Measurements from ENCODE around the gene PIK3R2. TPM values are rescaled to one million over a fixed set of nuclear protein-coding genes. Genes with fewer than 3 reads are reported as not detected.
A peak's percentile ranks its signal among the peaks of the same experiment; 100 is the strongest.

Gene PIK3R2
- total and polyA plus RNA-seq, 2 of the 13 experiments (the other 11 are each of a cell fraction or from before 2014, with no cell fraction given): 18.6 to 25.3 TPM

DNA sequence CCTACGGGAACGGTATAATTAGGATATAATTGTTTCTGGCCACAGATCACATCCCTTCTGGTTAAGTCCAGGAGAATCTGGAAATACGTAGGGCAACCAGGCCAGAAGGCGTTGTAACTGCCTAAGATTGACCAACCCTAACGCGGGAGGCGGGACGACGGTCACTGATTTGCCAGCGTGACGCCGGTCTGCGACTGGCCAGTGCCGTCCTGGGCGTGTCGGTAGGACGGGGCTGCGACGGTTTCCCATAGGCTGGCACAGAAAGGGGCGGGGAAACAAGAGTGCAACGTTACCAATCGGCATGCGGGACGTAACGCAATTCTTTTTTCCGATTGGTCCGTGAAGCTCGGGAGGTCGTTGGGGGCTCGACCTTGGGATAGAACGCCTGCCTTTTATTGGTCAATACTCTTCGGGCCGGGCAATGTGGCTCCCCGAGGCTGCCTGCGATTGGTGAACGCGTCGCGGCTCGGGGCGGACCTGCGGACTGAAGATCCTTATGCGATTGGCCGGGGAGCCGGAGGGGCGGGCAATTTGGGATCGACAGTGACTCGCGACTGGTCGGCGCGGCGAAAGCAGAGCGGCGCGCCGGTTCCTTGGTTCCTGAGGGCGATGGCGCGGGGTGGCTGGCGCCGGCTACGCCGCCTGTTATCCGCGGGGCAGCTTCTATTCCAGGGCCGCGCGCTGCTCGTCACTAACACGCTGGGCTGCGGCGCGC is 39.9 kb downstream of the PIK3R2 start, which contains the start of gene MPV17L2 (continued):
- TF ChIP-seq JUNB (CRISPR knock-in tag; IDR thresholded peaks at IDR 0.05; ENCODE audit: borderline replicate concordance) (no peak), IRX3 (CRISPR knock-in tag; IDR thresholded peaks at IDR 0.05; ENCODE audit: borderline replicate concordance, low read depth) (0 out of 2 replicates have a peak, but pooled peaks have one; percentile 66), TAF1 (CRISPR knock-in tag; IDR thresholded peaks at IDR 0.05) (peak; percentile 54; the same call in 1 of the 2 replicates), ZNF30 (CRISPR knock-in tag; IDR thresholded peaks at IDR 0.05) (no peak), CBX5 (CRISPR knock-in tag; IDR thresholded peaks at IDR 0.05; ENCODE audit: borderline replicate concordance) (no peak), ZNF562 (CRISPR knock-in tag; IDR thresholded peaks at IDR 0.05; ENCODE audit: borderline replicate concordance) (no peak), FOXO1 (CRISPR knock-in tag; IDR thresholded peaks at IDR 0.05) (no peak), SALL2 (CRISPR knock-in tag; IDR thresholded peaks at IDR 0.05) (no peak), ZNF619 (CRISPR knock-in tag; IDR thresholded peaks at IDR 0.05) (no peak; the same call in 1 of the 2 replicates)
- TF ChIP-seq, protein P1, sequence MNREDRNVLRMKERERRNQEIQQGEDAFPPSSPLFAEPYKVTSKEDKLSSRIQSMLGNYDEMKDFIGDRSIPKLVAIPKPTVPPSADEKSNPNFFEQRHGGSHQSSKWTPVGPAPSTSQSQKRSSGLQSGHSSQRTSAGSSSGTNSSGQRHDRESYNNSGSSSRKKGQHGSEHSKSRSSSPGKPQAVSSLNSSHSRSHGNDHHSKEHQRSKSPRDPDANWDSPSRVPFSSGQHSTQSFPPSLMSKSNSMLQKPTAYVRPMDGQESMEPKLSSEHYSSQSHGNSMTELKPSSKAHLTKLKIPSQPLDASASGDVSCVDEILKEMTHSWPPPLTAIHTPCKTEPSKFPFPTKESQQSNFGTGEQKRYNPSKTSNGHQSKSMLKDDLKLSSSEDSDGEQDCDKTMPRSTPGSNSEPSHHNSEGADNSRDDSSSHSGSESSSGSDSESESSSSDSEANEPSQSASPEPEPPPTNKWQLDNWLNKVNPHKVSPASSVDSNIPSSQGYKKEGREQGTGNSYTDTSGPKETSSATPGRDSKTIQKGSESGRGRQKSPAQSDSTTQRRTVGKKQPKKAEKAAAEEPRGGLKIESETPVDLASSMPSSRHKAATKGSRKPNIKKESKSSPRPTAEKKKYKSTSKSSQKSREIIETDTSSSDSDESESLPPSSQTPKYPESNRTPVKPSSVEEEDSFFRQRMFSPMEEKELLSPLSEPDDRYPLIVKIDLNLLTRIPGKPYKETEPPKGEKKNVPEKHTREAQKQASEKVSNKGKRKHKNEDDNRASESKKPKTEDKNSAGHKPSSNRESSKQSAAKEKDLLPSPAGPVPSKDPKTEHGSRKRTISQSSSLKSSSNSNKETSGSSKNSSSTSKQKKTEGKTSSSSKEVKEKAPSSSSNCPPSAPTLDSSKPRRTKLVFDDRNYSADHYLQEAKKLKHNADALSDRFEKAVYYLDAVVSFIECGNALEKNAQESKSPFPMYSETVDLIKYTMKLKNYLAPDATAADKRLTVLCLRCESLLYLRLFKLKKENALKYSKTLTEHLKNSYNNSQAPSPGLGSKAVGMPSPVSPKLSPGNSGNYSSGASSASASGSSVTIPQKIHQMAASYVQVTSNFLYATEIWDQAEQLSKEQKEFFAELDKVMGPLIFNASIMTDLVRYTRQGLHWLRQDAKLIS (CRISPR knock-in tag; IDR thresholded peaks at IDR 0.05): no peak
- TF ChIP-seq, protein P2, sequence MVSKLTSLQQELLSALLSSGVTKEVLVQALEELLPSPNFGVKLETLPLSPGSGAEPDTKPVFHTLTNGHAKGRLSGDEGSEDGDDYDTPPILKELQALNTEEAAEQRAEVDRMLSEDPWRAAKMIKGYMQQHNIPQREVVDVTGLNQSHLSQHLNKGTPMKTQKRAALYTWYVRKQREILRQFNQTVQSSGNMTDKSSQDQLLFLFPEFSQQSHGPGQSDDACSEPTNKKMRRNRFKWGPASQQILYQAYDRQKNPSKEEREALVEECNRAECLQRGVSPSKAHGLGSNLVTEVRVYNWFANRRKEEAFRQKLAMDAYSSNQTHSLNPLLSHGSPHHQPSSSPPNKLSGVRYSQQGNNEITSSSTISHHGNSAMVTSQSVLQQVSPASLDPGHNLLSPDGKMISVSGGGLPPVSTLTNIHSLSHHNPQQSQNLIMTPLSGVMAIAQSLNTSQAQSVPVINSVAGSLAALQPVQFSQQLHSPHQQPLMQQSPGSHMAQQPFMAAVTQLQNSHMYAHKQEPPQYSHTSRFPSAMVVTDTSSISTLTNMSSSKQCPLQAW (CRISPR knock-in tag; IDR thresholded peaks at IDR 0.05): no peak
- TF ChIP-seq, protein P3, sequence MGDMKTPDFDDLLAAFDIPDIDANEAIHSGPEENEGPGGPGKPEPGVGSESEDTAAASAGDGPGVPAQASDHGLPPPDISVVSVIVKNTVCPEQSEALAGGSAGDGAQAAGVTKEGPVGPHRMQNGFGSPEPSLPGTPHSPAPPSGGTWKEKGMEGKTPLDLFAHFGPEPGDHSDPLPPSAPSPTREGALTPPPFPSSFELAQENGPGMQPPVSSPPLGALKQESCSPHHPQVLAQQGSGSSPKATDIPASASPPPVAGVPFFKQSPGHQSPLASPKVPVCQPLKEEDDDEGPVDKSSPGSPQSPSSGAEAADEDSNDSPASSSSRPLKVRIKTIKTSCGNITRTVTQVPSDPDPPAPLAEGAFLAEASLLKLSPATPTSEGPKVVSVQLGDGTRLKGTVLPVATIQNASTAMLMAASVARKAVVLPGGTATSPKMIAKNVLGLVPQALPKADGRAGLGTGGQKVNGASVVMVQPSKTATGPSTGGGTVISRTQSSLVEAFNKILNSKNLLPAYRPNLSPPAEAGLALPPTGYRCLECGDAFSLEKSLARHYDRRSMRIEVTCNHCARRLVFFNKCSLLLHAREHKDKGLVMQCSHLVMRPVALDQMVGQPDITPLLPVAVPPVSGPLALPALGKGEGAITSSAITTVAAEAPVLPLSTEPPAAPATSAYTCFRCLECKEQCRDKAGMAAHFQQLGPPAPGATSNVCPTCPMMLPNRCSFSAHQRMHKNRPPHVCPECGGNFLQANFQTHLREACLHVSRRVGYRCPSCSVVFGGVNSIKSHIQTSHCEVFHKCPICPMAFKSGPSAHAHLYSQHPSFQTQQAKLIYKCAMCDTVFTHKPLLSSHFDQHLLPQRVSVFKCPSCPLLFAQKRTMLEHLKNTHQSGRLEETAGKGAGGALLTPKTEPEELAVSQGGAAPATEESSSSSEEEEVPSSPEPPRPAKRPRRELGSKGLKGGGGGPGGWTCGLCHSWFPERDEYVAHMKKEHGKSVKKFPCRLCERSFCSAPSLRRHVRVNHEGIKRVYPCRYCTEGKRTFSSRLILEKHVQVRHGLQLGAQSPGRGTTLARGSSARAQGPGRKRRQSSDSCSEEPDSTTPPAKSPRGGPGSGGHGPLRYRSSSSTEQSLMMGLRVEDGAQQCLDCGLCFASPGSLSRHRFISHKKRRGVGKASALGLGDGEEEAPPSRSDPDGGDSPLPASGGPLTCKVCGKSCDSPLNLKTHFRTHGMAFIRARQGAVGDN (CRISPR knock-in tag; IDR thresholded peaks at IDR 0.05): peak; percentile 55
